H9 (cell line): ENCODE data around the gene PLXNB2. TPM values are rescaled to one million over a fixed set of nuclear protein-coding genes. Genes with fewer than 3 reads are reported as not detected.

ENCODE experiments used
- DNase-seq: peaks from one replicate; pipeline ENCODE4 v3.0.0-alpha.2; 2017
- H2AFZ ChIP-seq: one replicate; pipeline ENCODE4 v1.6.1; 2013; ENCODE audit warnings: mild to moderate bottlenecking, low read length, control low read depth, moderate library complexity
- H2AK5ac ChIP-seq: 2 replicates; pipeline ENCODE4 v1.6.1; 2013; ENCODE audit warnings: low read length, control low read depth, mixed read lengths; ENCODE audit not compliant: insufficient read length
- H2BK120ac ChIP-seq: one replicate; pipeline ENCODE4 v1.6.1; 2013; ENCODE audit warnings: low read depth, mild to moderate bottlenecking, low read length, control low read depth, inconsistent platforms; ENCODE audit not compliant: poor library complexity, severe bottlenecking
- H2BK12ac ChIP-seq: 2 replicates; pipeline ENCODE4 v1.6.1; 2013; ENCODE audit warnings: low read length, control low read depth, mixed read lengths, low read depth; ENCODE audit not compliant: insufficient read length
- H2BK15ac ChIP-seq: 2 replicates; pipeline ENCODE4 v1.6.1; 2013; ENCODE audit warnings: low read depth, low read length, control low read depth
- H2BK20ac ChIP-seq: one replicate; pipeline ENCODE4 v1.6.1; 2013; ENCODE audit warnings: low read depth, mild to moderate bottlenecking, low read length, control low read depth, inconsistent platforms; ENCODE audit not compliant: poor library complexity, severe bottlenecking
- H2BK5ac ChIP-seq: 2 replicates; pipeline ENCODE4 v1.6.1; 2013; ENCODE audit warnings: low read length, control low read depth, mixed read lengths; ENCODE audit not compliant: insufficient read length
- H3K14ac ChIP-seq: 2 replicates; pipeline ENCODE4 v1.6.1; 2013; ENCODE audit warnings: low read length, control low read depth; ENCODE audit not compliant: insufficient read depth
- H3K18ac ChIP-seq: 2 replicates; pipeline ENCODE4 v1.6.1; 2013; ENCODE audit warnings: low read depth, mild to moderate bottlenecking, mixed read lengths, low read length, control low read depth; ENCODE audit not compliant: insufficient read length
- H3K23ac ChIP-seq: 2 replicates; pipeline ENCODE4 v1.6.1; 2013; ENCODE audit warnings: low read length, control low read depth, mixed read lengths, low read depth; ENCODE audit not compliant: insufficient read length
- H3K23me2 ChIP-seq: 2 replicates; pipeline ENCODE4 v1.6.1; 2013; ENCODE audit warnings: low read depth, mild to moderate bottlenecking, mixed read lengths, low read length, control low read depth; ENCODE audit not compliant: insufficient read length, poor library complexity, severe bottlenecking
- H3K27ac ChIP-seq: 2 replicates; pipeline ENCODE4 v1.5.1; 2013; ENCODE audit warnings: low read length, control low read depth, mixed read lengths, low read depth; ENCODE audit not compliant: insufficient read length
- H3K27me3 ChIP-seq: 2 replicates; pipeline ENCODE4 v1.6.1; 2013; ENCODE audit warnings: low read length, control low read depth, inconsistent platforms; ENCODE audit not compliant: insufficient read depth
- H3K4ac ChIP-seq: 2 replicates; pipeline ENCODE4 v1.6.1; 2013; ENCODE audit warnings: low read depth, mild to moderate bottlenecking, control low read depth, inconsistent platforms, low read length, moderate library complexity
- H3K4me1 ChIP-seq: 2 replicates; pipeline ENCODE4 v1.6.1; 2013; ENCODE audit warnings: low read length, control low read depth, inconsistent platforms; ENCODE audit not compliant: insufficient read depth
- H3K4me2 ChIP-seq: 2 replicates; pipeline ENCODE4 v1.6.1; 2013; ENCODE audit warnings: low read length, control low read depth, mixed read lengths; ENCODE audit not compliant: insufficient read length, insufficient read depth
- H3K56ac ChIP-seq: 2 replicates; pipeline ENCODE4 v1.6.1; 2013; ENCODE audit warnings: low read depth, mild to moderate bottlenecking, mixed read lengths, low read length, control low read depth; ENCODE audit not compliant: insufficient read length
- H3K79me1 ChIP-seq: 2 replicates; pipeline ENCODE4 v1.6.1; 2013; ENCODE audit warnings: low read depth, mild to moderate bottlenecking, moderate library complexity, low read length, control low read depth, inconsistent platforms; ENCODE audit not compliant: insufficient read depth, poor library complexity, severe bottlenecking
- H3K79me2 ChIP-seq: 2 replicates; pipeline ENCODE4 v1.6.1; 2013; ENCODE audit warnings: low read length, control low read depth, inconsistent platforms; ENCODE audit not compliant: insufficient read depth
- H3K9ac ChIP-seq: 2 replicates; pipeline ENCODE4 v1.6.1; 2013; ENCODE audit warnings: low read length, control low read depth, mixed read lengths; ENCODE audit not compliant: insufficient read length; ENCODE audit errors: extremely low read depth
- H3K9me3 ChIP-seq: one replicate; pipeline ENCODE4 v1.6.1; 2013; ENCODE audit warnings: low read depth, low read length, inconsistent platforms; ENCODE audit not compliant: control insufficient read depth
- H3T11ph ChIP-seq: one replicate; pipeline ENCODE4 v1.6.1; 2013; ENCODE audit warnings: mild to moderate bottlenecking, low read length, control low read depth, inconsistent platforms
- H4K20me1 ChIP-seq: one replicate; pipeline ENCODE4 v1.6.1; 2013; ENCODE audit not compliant: control insufficient read depth, insufficient read length, insufficient read depth
- H4K5ac ChIP-seq: 2 replicates; pipeline ENCODE4 v1.6.1; 2013; ENCODE audit warnings: low read depth, mild to moderate bottlenecking, mixed read lengths, low read length, control low read depth; ENCODE audit not compliant: insufficient read length
- H4K8ac ChIP-seq: replicated peaks from 2 replicates; pipeline ENCODE4 v1.6.1; 2013; ENCODE audit warnings: low read length, control low read depth, mixed read lengths, low read depth; ENCODE audit not compliant: insufficient read length
- H4K91ac ChIP-seq: 2 replicates; pipeline ENCODE4 v1.6.1; 2013; ENCODE audit warnings: low read depth, mild to moderate bottlenecking, moderate library complexity, mixed read lengths, low read length, control low read depth; ENCODE audit not compliant: insufficient read length
- H3K27ac Mint-ChIP-seq, 3 experiments: 2 replicates in 2 of 3; 3 replicates in 1 of 3; pipeline ENCODE4 v1.8.0; 2020 to 2021; ENCODE audit warnings: mixed read lengths in 3 of 3, mild to moderate bottlenecking in 1 of 3, moderate library complexity in 1 of 3
- H3K27me3 Mint-ChIP-seq: 2 replicates; pipeline ENCODE4 v1.8.0; 2021; ENCODE audit warnings: low read depth, mild to moderate bottlenecking, moderate library complexity, mixed read lengths
- H3K36me3 Mint-ChIP-seq, 3 experiments: 2 replicates in 2 of 3; 3 replicates in 1 of 3; pipeline ENCODE4 v1.8.0; 2020 to 2021; ENCODE audit warnings: low read depth in 3 of 3, mixed read lengths in 3 of 3; ENCODE audit not compliant: insufficient read depth in 1 of 3
- H3K4me1 Mint-ChIP-seq, 2 experiments: 2 replicates each; pipeline ENCODE4 v1.8.0; 2020; ENCODE audit warnings: mixed read lengths in 2 of 2
- H3K4me3 Mint-ChIP-seq, 2 experiments: 2 replicates in 1 of 2; 3 replicates in 1 of 2; pipeline ENCODE4 v1.8.0; 2020 to 2021; ENCODE audit warnings: mild to moderate bottlenecking in 2 of 2, mixed read lengths in 2 of 2, moderate library complexity in 1 of 2
- H3K9me3 Mint-ChIP-seq, 2 experiments: 2 replicates in 1 of 2; 3 replicates in 1 of 2; pipeline ENCODE4 v1.8.0; 2020; ENCODE audit warnings: mild to moderate bottlenecking in 2 of 2, mixed read lengths in 2 of 2, moderate library complexity in 1 of 2
- CTCF ChIP-seq: fragments of 200-600 bp; sonication (generic); conservative IDR thresholded peaks from 3 replicates; pipeline ENCODE4 v1.8.0; 2021; ENCODE audit warnings: antibody characterized with exemption, mild to moderate bottlenecking
- WGBS: extraction: QIAGEN DNeasy Blood & Tissue Kit; methylation state at CpG from one replicate; pipeline ENCODE4 v1.1.7; 2013; ENCODE audit warnings: missing lambda C conversion rate, low lambda C conversion rate, mixed read lengths; ENCODE audit not compliant: insufficient read length; ENCODE audit errors: extremely low coverage; 5-methylcytosine and 5-hydroxymethylcytosine counted together
- total RNA-seq: library from RNA; stranded (reverse); gene quantifications from 2 replicates; pipeline ENCODE4 v1.2.1, GENCODE V29; 2021

The PLXNB2 gene
- total RNA-seq, 1 experiment from 2014 or later = 87.6 TPM

- no peak overlapping the region for H2BK5ac ChIP-seq
- H3K36me3 Mint-ChIP-seq = no peaks in the 10 kb centered on the region; a peak in 1 of 7 replicates
- H3K4ac ChIP-seq = no peak overlapping the region
- H3K4me1 Mint-ChIP-seq = peaks cover 12 to 14% of the 10 kb centered on the region in 2 experiments
- H2AFZ ChIP-seq = no peak overlapping the region
- H3K9me3 ChIP-seq = no peaks in the 10 kb centered on the region
- H3K79me2 ChIP-seq = no peaks in the 10 kb centered on the region
- no peak overlapping the region for H3T11ph ChIP-seq
- H2AK5ac ChIP-seq = no peak overlapping the region
- no peaks in the 10 kb centered on the region for H3K23me2 ChIP-seq
- H3K27me3 ChIP-seq = no peaks in the 10 kb centered on the region
- no peak overlapping the region for H3K27ac Mint-ChIP-seq
- H2BK12ac ChIP-seq = no peak overlapping the region
- WGBS = no CpG with 5 or more reads among the region's 7 CpGs
- H3K4me2 ChIP-seq = no peak overlapping the region
- no peak overlapping the region for H3K9ac ChIP-seq
- no peaks in the 10 kb centered on the region for H3K79me1 ChIP-seq
- H3K18ac ChIP-seq = no peak overlapping the region
- no peak overlapping the region for H2BK15ac ChIP-seq
- no peak overlapping the region for H2BK120ac ChIP-seq
- no peak overlapping the region for H2BK20ac ChIP-seq
- H3K4me1 ChIP-seq = no peaks in the 10 kb centered on the region; the same call in 1 of the 2 replicates
- no peak overlapping the region for H3K56ac ChIP-seq
- H4K5ac ChIP-seq = no peak overlapping the region
- peaks cover 2% of the 10 kb centered on the region for H4K20me1 ChIP-seq
- H3K4me3 Mint-ChIP-seq = no peak overlapping the region
- H4K8ac ChIP-seq = no peak overlapping the region
- H3K14ac ChIP-seq = no peak overlapping the region; the same call in 1 of the 2 replicates
- DNase-seq = no peak
- no peak overlapping the region for H3K27ac ChIP-seq
- H3K23ac ChIP-seq = no peak overlapping the region
- no peak overlapping the region for H4K91ac ChIP-seq
- TF ChIP-seq CTCF = no peak
- H3K27me3 Mint-ChIP-seq = peaks cover 7% of the 10 kb centered on the region
- no peaks in the 10 kb centered on the region for H3K9me3 Mint-ChIP-seq
These were observed 5.6 kb upstream of the PLXNB2 start for GRCh38 chr22:50313021-50313420.
